ENCODE data around the gene RNASE4. TPM values are rescaled to one million over a fixed set of nuclear protein-coding genes. Genes with fewer than 3 reads are reported as not detected.

The RNASE4 gene
- total RNA-seq, 1 donor from 2014 or later = 5.3 TPM

GRCh38 chr14:20668969-20669368, 15.4 kb upstream of the RNASE4 start:
- Mint-ChIP-seq H3K9me3 (no peaks in the 10 kb centered on the region), H3K27me3 (ENCODE audit: low read depth) (peaks cover 56% of the 10 kb centered on the region), H3K27ac (no peak overlapping the region), H3K4me3 (no peak overlapping the region), H3K4me1 (no peaks in the 10 kb centered on the region), H3K36me3 (no peaks in the 10 kb centered on the region)
- TF ChIP-seq CTCF (IDR thresholded peaks at IDR 0.05; ENCODE audit: unreplicated experiment) = no peak
- DNase-seq (ENCODE audit: low spot score in 2 of 2, unreplicated experiment in 2 of 2) = no peak

GRCh38 chr14:20671597-20672283, 12.6 kb upstream of the RNASE4 start:
- no peaks in the 10 kb centered on the region for H3K4me1 Mint-ChIP-seq
- H3K27me3 Mint-ChIP-seq (ENCODE audit: low read depth) = peaks cover 44% of the 10 kb centered on the region
- DNase-seq (ENCODE audit: low spot score in 2 of 2, unreplicated experiment in 2 of 2) = no peak
- H3K27ac Mint-ChIP-seq = no peak overlapping the region
- H3K9me3 Mint-ChIP-seq = no peaks in the 10 kb centered on the region
- TF ChIP-seq CTCF (IDR thresholded peaks at IDR 0.05; ENCODE audit: unreplicated experiment) = no peak
- no peak overlapping the region for H3K4me3 Mint-ChIP-seq
- no peaks in the 10 kb centered on the region for H3K36me3 Mint-ChIP-seq

- H3K4me3 Mint-ChIP-seq = no peak overlapping the region
- no peak for TF ChIP-seq CTCF (IDR thresholded peaks at IDR 0.05; ENCODE audit: unreplicated experiment)
- peaks cover 5% of the 10 kb centered on the region for H3K4me1 Mint-ChIP-seq
- H3K27ac Mint-ChIP-seq = no peak overlapping the region
- peaks cover 21% of the 10 kb centered on the region for H3K27me3 Mint-ChIP-seq (ENCODE audit: low read depth)
- no peaks in the 10 kb centered on the region for H3K9me3 Mint-ChIP-seq
- no peak for DNase-seq (ENCODE audit: low spot score in 2 of 2, unreplicated experiment in 2 of 2)
- no peaks in the 10 kb centered on the region for H3K36me3 Mint-ChIP-seq
Observed at GRCh38 chr14:20675669-20676068, 8.7 kb upstream of the RNASE4 start.

- H3K9me3 Mint-ChIP-seq = no peaks in the 10 kb centered on the region
- DNase-seq (ENCODE audit: low spot score in 2 of 2, unreplicated experiment in 2 of 2) = no peak
- peaks cover 10% of the 10 kb centered on the region for H3K4me1 Mint-ChIP-seq
- no peak overlapping the region for H3K27ac Mint-ChIP-seq
- no peaks in the 10 kb centered on the region for H3K36me3 Mint-ChIP-seq
- peaks cover 18% of the 10 kb centered on the region for H3K27me3 Mint-ChIP-seq (ENCODE audit: low read depth)
- no peak for TF ChIP-seq CTCF (IDR thresholded peaks at IDR 0.05; ENCODE audit: unreplicated experiment)
- no peak overlapping the region for H3K4me3 Mint-ChIP-seq
Observed at GRCh38 chr14:20676072-20676471, 8.3 kb upstream of the RNASE4 start.

- no peak for DNase-seq (ENCODE audit: low spot score in 2 of 2, unreplicated experiment in 2 of 2)
- Mint-ChIP-seq H3K9me3 (no peaks in the 10 kb centered on the region), H3K27me3 (ENCODE audit: low read depth) (peaks cover 13% of the 10 kb centered on the region), H3K36me3 (no peaks in the 10 kb centered on the region), H3K27ac (no peak overlapping the region), H3K4me1 (peaks cover 17% of the 10 kb centered on the region), H3K4me3 (no peak overlapping the region)
- TF ChIP-seq CTCF (IDR thresholded peaks at IDR 0.05; ENCODE audit: unreplicated experiment) = no peak
Observed at GRCh38 chr14:20679907-20680306, 4.5 kb upstream of the RNASE4 start.
